CD4-positive, alpha-beta T cell (primary cell): ENCODE results near the gene SH3BP5. TPM values are rescaled to one million over a fixed set of nuclear protein-coding genes. Genes with fewer than 3 reads are reported as not detected.

Experiments
- ATAC-seq: fragments of 200-7000 bp; cut with Tn5 transposase; one replicate; pipeline ENCODE4 v1.10.0; 2022; ENCODE audit warnings: mild to moderate bottlenecking; ENCODE audit not compliant: poor library complexity
- CTCF ChIA-PET: fragments of 350-600 bp; sonication (Branson Sonifier 250); formaldehyde crosslinking; loops from one replicate; lab custom pipeline; 2021; ENCODE audit warnings: antibody characterized with exemption, inconsistent platforms; lab: Charles Lee
- POLR2A ChIA-PET: fragments of 350-600 bp; sonication (Branson Sonifier 250); formaldehyde crosslinking; loops from one replicate; lab custom pipeline; 2021; ENCODE audit warnings: antibody characterized with exemption, inconsistent platforms; lab: Charles Lee
- DNase-seq, 14 experiments: peaks; one replicate each; pipeline ENCODE4 v3.0.0-alpha.2; 2013 to 2020; ENCODE audit warnings: mixed read lengths in 2 of 14
- H3K27ac ChIP-seq, 2 donors: one replicate each; pipeline versions ENCODE4 v1.5.1 to v1.7.0; 2013; ENCODE audit warnings: low read length in 2 of 2, low read depth in 1 of 2, mild to moderate bottlenecking in 1 of 2
- H3K27me3 ChIP-seq, 2 experiments: 1 replicate in 1 of 2; 2 replicates in 1 of 2; pipeline versions ENCODE4 v1.6.1 to v1.7.0; 2013; ENCODE audit warnings: low read length in 2 of 2, control low read depth in 1 of 2, mild to moderate bottlenecking in 1 of 2, moderate library complexity in 1 of 2; ENCODE audit not compliant: insufficient read depth in 2 of 2, control insufficient read depth in 1 of 2
- H3K36me3 ChIP-seq: one replicate; pipeline ENCODE4 v1.6.1; 2013; ENCODE audit warnings: low read length, control low read depth; ENCODE audit not compliant: insufficient read depth
- H3K4me1 ChIP-seq: one replicate; pipeline ENCODE4 v1.6.1; 2013; ENCODE audit warnings: low read length, control low read depth; ENCODE audit not compliant: insufficient read depth
- H3K4me3 ChIP-seq: one replicate; pipeline ENCODE4 v1.5.1; 2013; ENCODE audit warnings: mild to moderate bottlenecking, low read length, moderate library complexity
- H3K9me3 ChIP-seq, 2 experiments: 1 replicate in 1 of 2; 2 replicates in 1 of 2; pipeline versions ENCODE4 v1.6.1 to v1.7.0; 2013; ENCODE audit warnings: low read length in 2 of 2, mild to moderate bottlenecking in 2 of 2, control low read depth in 1 of 2, moderate library complexity in 1 of 2; ENCODE audit not compliant: control insufficient read depth in 1 of 2, insufficient read depth in 1 of 2
- H3K27ac Mint-ChIP-seq: one replicate; pipeline ENCODE4 v1.8.0; 2020; ENCODE audit warnings: mixed read lengths
- H3K27me3 Mint-ChIP-seq: one replicate; pipeline ENCODE4 v1.8.0; 2021; ENCODE audit warnings: mixed read lengths
- H3K36me3 Mint-ChIP-seq: one replicate; pipeline ENCODE4 v1.8.0; 2021; ENCODE audit warnings: low read depth, mixed read lengths
- H3K4me1 Mint-ChIP-seq: one replicate; pipeline ENCODE4 v1.8.0; 2021; ENCODE audit warnings: low read depth, mixed read lengths
- H3K4me3 Mint-ChIP-seq: one replicate; pipeline ENCODE4 v1.8.0; 2020; ENCODE audit warnings: mild to moderate bottlenecking, mixed read lengths
- H3K9me3 Mint-ChIP-seq: one replicate; pipeline ENCODE4 v1.8.0; 2020; ENCODE audit warnings: mixed read lengths
- CTCF ChIP-seq: fragments of 200-600 bp; IDR thresholded peaks from one replicate; pipeline ENCODE4 v1.8.0; 2022; ENCODE audit warnings: antibody characterized with exemption, mild to moderate bottlenecking
- intact Hi-C, 2 experiments: fragments of 100-400 bp; cut with DNase I in 1 of 2; cut with micrococcal nuclease in 1 of 2; formaldehyde crosslinking; loops; one replicate each; pipeline versions ENCODE4 v1.15.1 to v1.9.0; 2023 to 2025; cut with DNase I, micrococcal nuclease
- total RNA-seq, 174 experiments: library from RNA in 2 of 174; stranded (reverse) in 2 of 174; gene quantifications; one replicate each; pipeline ENCODE4 v1.2.3 and lab custom pipeline; 2021 to 2026

SH3BP5 gene
- total RNA-seq, 2 experiments from 2014 or later: 16.8 to 17.7 TPM

GRCh38 chr3:15223685-15224572, 108.5 kb downstream of the SH3BP5 start:
- H3K27ac ChIP-seq: no peak overlapping the region
- H3K9me3 ChIP-seq: no peaks in the 10 kb centered on the region
- H3K36me3 ChIP-seq: peaks cover 77% of the 10 kb centered on the region
- TF ChIP-seq CTCF: no peak
- ATAC-seq (no peak), DNase-seq (no peak)
- Mint-ChIP-seq H3K27ac (no peak overlapping the region), H3K4me1 (no peaks in the 10 kb centered on the region), H3K4me3 (no peak overlapping the region), H3K36me3 (peaks cover 82% of the 10 kb centered on the region), H3K27me3 (no peaks in the 10 kb centered on the region), H3K9me3 (no peaks in the 10 kb centered on the region)
- H3K27me3 ChIP-seq: no peaks in the 10 kb centered on the region
- intact Hi-C loops: no loop called here
- no peaks in the 10 kb centered on the region for H3K4me1 ChIP-seq
- H3K4me3 ChIP-seq: no peak overlapping the region
- POLR2A ChIA-PET: interaction anchor here (0.7 to 1.0 kb wide), 2 partner anchors 21 to 87 kb away, joined by 3 to 4 read pairs; no protein-coding TSS in a partner anchor
- CTCF ChIA-PET: interaction anchor here (1.2 kb wide), 1 partner anchor 10 kb away, joined by 4 read pairs; no protein-coding TSS in a partner anchor

- no peak for TF ChIP-seq CTCF
- peaks cover 77% of the 10 kb centered on the region for H3K36me3 ChIP-seq
- DNase-seq (no peak), ATAC-seq (no peak)
- H3K27me3 ChIP-seq: no peaks in the 10 kb centered on the region
- Mint-ChIP-seq H3K27me3 (no peaks in the 10 kb centered on the region), H3K27ac (no peak overlapping the region), H3K36me3 (peaks cover 86% of the 10 kb centered on the region), H3K9me3 (no peaks in the 10 kb centered on the region), H3K4me3 (no peak overlapping the region), H3K4me1 (peaks cover 8% of the 10 kb centered on the region)
- no peak overlapping the region for H3K4me3 ChIP-seq
- no peaks in the 10 kb centered on the region for H3K9me3 ChIP-seq
- ChIA-PET POLR2A (interaction anchor here (0.6 to 2.3 kb wide), 4 partner anchors 15 to 148 kb away, joined by 3 to 12 read pairs (median 3); partner anchors contain the start of gene CAPN7), CTCF (interaction anchor here (0.9 to 1.5 kb wide), 6 partner anchors 12 to 184 kb away, joined by 3 to 6 read pairs (median 4); no protein-coding TSS in a partner anchor)
- H3K4me1 ChIP-seq: peaks cover 4% of the 10 kb centered on the region
- intact Hi-C loops: no loop called here
- no peak overlapping the region for H3K27ac ChIP-seq
These were observed 110.7 kb downstream of the SH3BP5 start for GRCh38 chr3:15221574-15222217.

- no peak for TF ChIP-seq CTCF
- peaks cover 4% of the 10 kb centered on the region for H3K4me1 ChIP-seq
- intact Hi-C loops: no loop called here
- Mint-ChIP-seq H3K4me1 (peaks cover 8% of the 10 kb centered on the region), H3K27me3 (no peaks in the 10 kb centered on the region), H3K36me3 (peaks cover 85% of the 10 kb centered on the region), H3K4me3 (no peak overlapping the region), H3K9me3 (no peaks in the 10 kb centered on the region), H3K27ac (no peak overlapping the region)
- ATAC-seq (no peak), DNase-seq (no peak)
- H3K27ac ChIP-seq: no peak overlapping the region
- H3K4me3 ChIP-seq: no peak overlapping the region
- CTCF ChIA-PET: interaction anchor here (1.3 kb wide), 1 partner anchor 18 kb away, joined by 3 read pairs; no protein-coding TSS in a partner anchor
- peaks cover 73% of the 10 kb centered on the region for H3K36me3 ChIP-seq
- H3K9me3 ChIP-seq: no peaks in the 10 kb centered on the region
- POLR2A ChIA-PET: no interaction called here
- no peaks in the 10 kb centered on the region for H3K27me3 ChIP-seq
These were observed 111.7 kb downstream of the SH3BP5 start for GRCh38 chr3:15220661-15221060.
